HepG2 (cell line): Measurements from ENCODE around the gene ACTRT2. TPM values are rescaled to one million over a fixed set of nuclear protein-coding genes. Genes with fewer than 3 reads are reported as not detected.

ENCODE experiments used
- ATAC-seq: fragments of 200-7000 bp; cut with Tn5 transposase; 3 replicates; pipeline ENCODE4 v1.9.1; 2020; ENCODE audit warnings: mild to moderate bottlenecking, moderate library complexity
- BruUV-seq: library from RNA; stranded (reverse); fragments of 400-500 nt; replicated peaks from 2 replicates; lab custom pipeline; 2021; lab: Mats Ljungman, UMichigan
- CTCF ChIA-PET: fragments of 300-600 bp; formaldehyde crosslinking; extraction: SDS; loops from one replicate; lab custom pipeline; 2021; ENCODE audit warnings: low total read pairs, inconsistent platforms, low intra/inter-chr PET ratio; lab: Yijun Ruan, JAX
- POLR2A ChIA-PET: fragments of 350-600 bp; sonication (Branson Sonifier 250); formaldehyde crosslinking; loops from one replicate; lab custom pipeline; 2020; ENCODE audit warnings: antibody characterized with exemption, inconsistent platforms; lab: Yijun Ruan, JAX
- DNase-seq: peaks from one replicate; pipeline ENCODE4 v3.0.0-alpha.2; 2015; ENCODE audit warnings: low spot score
- FAIRE-seq: peaks from 3 replicates; lab custom pipeline; 2011; peaks lifted over from hg19 to GRCh38; lab: Jason Lieb, UNC
- H2AFZ ChIP-seq: one replicate; pipeline ENCODE4 v1.6.1; 2011; ENCODE audit warnings: low read length, inconsistent platforms
- H3K27ac ChIP-seq: fragments of 300-600 bp; 3 replicates; pipeline ENCODE4 v1.8.0; 2011; ENCODE audit warnings: mixed run types, mild to moderate bottlenecking, mixed read lengths, low read length, inconsistent platforms; ENCODE audit not compliant: insufficient read depth; ENCODE audit errors: extremely low read length
- H3K27me3 ChIP-seq, 2 experiments: fragments of 200-600 bp in 1 of 2; 2 replicates in 1 of 2; 3 replicates in 1 of 2; pipeline versions ENCODE4 v1.6.0 to v1.8.0; 2011; ENCODE audit warnings: low read length in 2 of 2, mild to moderate bottlenecking in 2 of 2, moderate library complexity in 2 of 2, inconsistent platforms in 1 of 2; ENCODE audit not compliant: insufficient read depth in 2 of 2, control insufficient read depth in 1 of 2
- H3K36me3 ChIP-seq, 2 experiments: fragments of 200-600 bp in 1 of 2; replicated peaks in 1 of 2; 2 replicates in 1 of 2; 3 replicates in 1 of 2; pipeline versions ENCODE4 v1.5.1 to v1.8.0; 2011; ENCODE audit warnings: low read length in 2 of 2, inconsistent platforms in 1 of 2; ENCODE audit not compliant: insufficient read depth in 2 of 2, control insufficient read depth in 1 of 2
- H3K4me1 ChIP-seq: 2 replicates; pipeline ENCODE4 v1.5.1; 2012; ENCODE audit warnings: low read length, inconsistent platforms; ENCODE audit not compliant: insufficient read depth
- H3K4me2 ChIP-seq: 2 replicates; pipeline ENCODE4 v1.6.0; 2011; ENCODE audit warnings: low read depth, low read length, inconsistent platforms
- H3K4me3 ChIP-seq, 3 experiments: fragments of 200-600 bp in 1 of 3; sonication (generic), shearing (Covaris generic) in 1 of 3; replicated peaks in 1 of 3; 2 replicates each; pipeline ENCODE4 v1.5.1; 2011 to 2016; ENCODE audit warnings: low read length in 3 of 3, inconsistent platforms in 2 of 3, low read depth in 2 of 3, mild to moderate bottlenecking in 2 of 3, control low read depth in 1 of 3, mixed read lengths in 1 of 3; ENCODE audit not compliant: insufficient read depth in 1 of 3
- H3K79me2 ChIP-seq: one replicate; pipeline ENCODE4 v1.6.1; 2011; ENCODE audit warnings: low read length, inconsistent platforms; ENCODE audit not compliant: insufficient read depth
- H3K9ac ChIP-seq: 2 replicates; pipeline ENCODE4 v1.6.0; 2011; ENCODE audit warnings: mild to moderate bottlenecking, low read depth, low read length, inconsistent platforms; ENCODE audit not compliant: insufficient read depth
- H3K9me3 ChIP-seq: 2 replicates; pipeline ENCODE4 v1.5.1; 2012; ENCODE audit warnings: mild to moderate bottlenecking, low read length
- H4K20me1 ChIP-seq: 2 replicates; pipeline ENCODE4 v1.6.0; 2011; ENCODE audit warnings: inconsistent platforms, mild to moderate bottlenecking, low read length, moderate library complexity; ENCODE audit not compliant: insufficient read depth
- CREM ChIP-seq, 2 experiments: sonication (generic) in 1 of 2; formaldehyde crosslinking in 1 of 2; IDR thresholded peaks; 2 replicates each; pipeline versions ENCODE4 v1.4.0 to v1.6.1; 2016 to 2020; ENCODE audit warnings: antibody characterized with exemption in 1 of 2, mild to moderate bottlenecking in 1 of 2, missing genetic modification reagents in 1 of 2
- HMG20B ChIP-seq: conservative IDR thresholded peaks from 2 replicates; pipeline ENCODE4 v1.6.1; 2016; ENCODE audit warnings: missing genetic modification reagents, missing compliant biosample characterization
- IRX3 ChIP-seq: sonication (generic); formaldehyde crosslinking; IDR thresholded peaks from 2 replicates; pipeline ENCODE4 v1.8.1; 2023; ENCODE audit warnings: mild to moderate bottlenecking, low read depth, missing genetic modification reagents, borderline replicate concordance
- MTA1 ChIP-seq: sonication (generic); formaldehyde crosslinking; IDR thresholded peaks from 2 replicates; pipeline ENCODE4 v1.4.0; 2020; ENCODE audit warnings: missing genetic modification reagents, mild to moderate bottlenecking, borderline replicate concordance
- PHF20 ChIP-seq: sonication (generic); formaldehyde crosslinking; IDR thresholded peaks from 2 replicates; pipeline ENCODE4 v1.5.0; 2020; ENCODE audit warnings: mild to moderate bottlenecking, missing genetic modification reagents
- RBM22 ChIP-seq: fragments of 200-400 bp; formaldehyde crosslinking; optimal IDR thresholded peaks from 2 replicates; pipeline ENCODE3; 2017; ENCODE audit warnings: mild to moderate bottlenecking, low read length, moderate library complexity
- TCF7L2 ChIP-seq: IDR thresholded peaks from 2 replicates; pipeline ENCODE4 v1.6.1; 2011; ENCODE audit warnings: mild to moderate bottlenecking, low read depth, low read length, moderate library complexity
- TEAD3 ChIP-seq: optimal IDR thresholded peaks from 2 replicates; pipeline ENCODE3; 2016; ENCODE audit warnings: borderline replicate concordance
- XBP1 ChIP-seq: sonication (generic); formaldehyde crosslinking; IDR thresholded peaks from 2 replicates; pipeline ENCODE4 v1.5.0; 2020; ENCODE audit warnings: missing genetic modification reagents
- ZC3H4 ChIP-seq: sonication (generic); formaldehyde crosslinking; IDR thresholded peaks from 2 replicates; pipeline ENCODE4 v1.4.0; 2020; ENCODE audit warnings: missing genetic modification reagents, borderline replicate concordance
- ZNF124 ChIP-seq: sonication (generic); formaldehyde crosslinking; IDR thresholded peaks from 2 replicates; pipeline ENCODE4 v1.4.0; 2020; ENCODE audit warnings: missing genetic modification reagents
- ZNF3 ChIP-seq: IDR thresholded peaks from 2 replicates; pipeline ENCODE4 v1.7.0; 2017; ENCODE audit warnings: inconsistent platforms
- ZNF30 ChIP-seq: sonication (generic); formaldehyde crosslinking; IDR thresholded peaks from 2 replicates; pipeline ENCODE4 v1.5.0; 2020; ENCODE audit warnings: mild to moderate bottlenecking, missing genetic modification reagents
- ZNF839 ChIP-seq: sonication (generic); formaldehyde crosslinking; IDR thresholded peaks from 2 replicates; pipeline ENCODE4 v1.4.0; 2020; ENCODE audit warnings: missing genetic modification reagents, mild to moderate bottlenecking, borderline replicate concordance
- ZSCAN31 ChIP-seq: sonication (generic); formaldehyde crosslinking; IDR thresholded peaks from 2 replicates; pipeline ENCODE4 v1.5.0; 2020; ENCODE audit warnings: low read depth, mild to moderate bottlenecking, missing genetic modification reagents
- WGBS: methylation state at CpG from one replicate; pipeline ENCODE4 v1.1.6; 2017; ENCODE audit warnings: low lambda C conversion rate; 5-methylcytosine and 5-hydroxymethylcytosine counted together
- in situ Hi-C: cut with HindIII; loops from 2 replicates; pipeline ENCODE4 v1.10.0; 2017; ENCODE audit warnings: low pct_unique_long_range_greater_than_20kb; ENCODE audit not compliant: extremely low pct_ligation_motif_present
- intact Hi-C: fragments of 100-400 bp; cut with micrococcal nuclease; formaldehyde crosslinking; loops from one replicate; pipeline ENCODE4 v1.10.0; 2022; ENCODE audit not compliant: unreplicated experiment
- polyA plus RNA-seq, 8 experiments: library from polyadenylated mRNA; depleted of rRNA in 3 of 8; stranded (reverse) in 7 of 8; unstranded in 1 of 8; fragments of >200 nt; fragmentation: Illumina TruSeq in 4 of 8; extraction: Trizol in 4 of 8; gene quantifications; 2 replicates each; pipeline versions ENCODE4 v1.2.1 to v1.2.3, GENCODE V29; 2011 to 2016; ENCODE audit warnings: low read depth in 4 of 8, missing spikeins in 1 of 8, mixed read lengths in 1 of 8; ENCODE audit not compliant: insufficient read depth in 1 of 8
- total RNA-seq, 5 experiments: library from RNA; depleted of rRNA; stranded (reverse); fragments of >200 nt; fragmentation: Illumina TruSeq; extraction: Trizol; gene quantifications; 2 replicates each; pipeline ENCODE4 v1.2.3, GENCODE V29; 2016; ENCODE audit warnings: low read depth in 1 of 5
- TF ChIP-seq, protein P1 (sequence below): sonication (generic); formaldehyde crosslinking; IDR thresholded peaks from 2 replicates; pipeline ENCODE4 v1.5.1; 2020; ENCODE audit warnings: mild to moderate bottlenecking, moderate library complexity, missing genetic modification reagents
- TF ChIP-seq, protein P2 (sequence below): IDR thresholded peaks from 2 replicates; pipeline ENCODE4 v1.6.1; 2016; ENCODE audit warnings: control low read depth

The ACTRT2 gene
- total and polyA plus RNA-seq, 2 of the 13 experiments (the other 11 are each of a cell fraction or from before 2014, with no cell fraction given): not detected

DNA sequence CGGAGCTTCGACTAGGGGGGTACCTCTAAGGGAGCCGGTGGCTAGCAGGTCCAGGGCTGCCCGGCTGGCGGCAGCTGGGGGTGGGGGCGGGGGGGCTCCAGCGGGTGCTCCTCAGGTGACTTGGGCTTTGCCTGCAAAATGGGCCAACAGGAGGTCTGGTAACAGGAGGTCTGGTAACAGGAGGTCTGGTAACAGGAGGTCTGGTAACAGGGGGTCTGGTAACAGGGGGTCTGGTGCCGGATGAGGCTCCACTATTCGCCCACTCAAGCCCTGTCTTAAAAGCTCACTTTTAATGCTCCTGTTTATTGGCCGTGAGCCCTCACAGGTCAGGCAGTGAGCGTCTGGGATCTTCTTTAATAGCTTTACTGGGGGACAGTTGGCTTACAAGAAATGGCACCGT, 40.4 kb upstream of the ACTRT2 start (continued):
- TF ChIP-seq CREM (IDR thresholded peaks at IDR 0.05) (no peak), CREM (CRISPR knock-in tag; IDR thresholded peaks at IDR 0.05) (no peak), ZC3H4 (CRISPR knock-in tag) (no peak), ZNF124 (CRISPR knock-in tag) (no peak), ZNF30 (no peak), ZNF3 (CRISPR knock-in tag) (no peak), ZNF839 (CRISPR knock-in tag) (no peak), PHF20 (no peak), TCF7L2 (no peak), ZSCAN31 (CRISPR knock-in tag) (no peak), IRX3 (no peak), HMG20B (CRISPR knock-in tag) (no peak)
- TF ChIP-seq, protein P1, sequence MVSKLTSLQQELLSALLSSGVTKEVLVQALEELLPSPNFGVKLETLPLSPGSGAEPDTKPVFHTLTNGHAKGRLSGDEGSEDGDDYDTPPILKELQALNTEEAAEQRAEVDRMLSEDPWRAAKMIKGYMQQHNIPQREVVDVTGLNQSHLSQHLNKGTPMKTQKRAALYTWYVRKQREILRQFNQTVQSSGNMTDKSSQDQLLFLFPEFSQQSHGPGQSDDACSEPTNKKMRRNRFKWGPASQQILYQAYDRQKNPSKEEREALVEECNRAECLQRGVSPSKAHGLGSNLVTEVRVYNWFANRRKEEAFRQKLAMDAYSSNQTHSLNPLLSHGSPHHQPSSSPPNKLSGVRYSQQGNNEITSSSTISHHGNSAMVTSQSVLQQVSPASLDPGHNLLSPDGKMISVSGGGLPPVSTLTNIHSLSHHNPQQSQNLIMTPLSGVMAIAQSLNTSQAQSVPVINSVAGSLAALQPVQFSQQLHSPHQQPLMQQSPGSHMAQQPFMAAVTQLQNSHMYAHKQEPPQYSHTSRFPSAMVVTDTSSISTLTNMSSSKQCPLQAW (CRISPR knock-in tag): no peak

DNA sequence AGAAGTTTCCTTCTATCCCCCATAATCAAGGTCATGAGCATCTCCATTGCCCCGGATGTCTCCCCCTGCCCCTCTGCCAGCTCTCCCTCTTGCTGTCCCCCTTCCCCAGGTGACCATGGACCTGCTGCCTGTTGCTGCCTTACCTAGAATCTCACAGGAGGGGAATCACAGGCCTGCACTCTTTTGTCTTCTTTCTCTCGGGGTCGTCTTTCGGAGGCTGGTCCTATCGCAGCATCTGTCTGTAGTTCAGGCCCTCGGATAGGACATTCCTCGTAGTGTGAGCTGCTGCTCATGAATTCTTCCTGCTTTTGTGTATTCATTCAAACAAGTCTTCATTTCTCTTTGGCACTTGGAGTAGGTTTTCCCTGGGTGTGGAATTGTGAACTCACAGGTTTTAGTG, 39.9 kb upstream of the ACTRT2 start:
- ChIA-PET POLR2A (no interaction called here), CTCF (no interaction called here)
- no peak overlapping the region for H3K9ac ChIP-seq
- peaks cover 9 to 47% of the 10 kb centered on the region in 2 experiments for H3K27me3 ChIP-seq
- DNase-seq: no peak
- in situ Hi-C loops: no loop called here
- WGBS: 27% methylated on average over 7 of the region's 7 CpGs
- H2AFZ ChIP-seq: no peak overlapping the region
- BruUV-seq: no TSS peak
- H3K9me3 ChIP-seq: no peaks in the 10 kb centered on the region
- no peaks in the 10 kb centered on the region for H4K20me1 ChIP-seq
- H3K4me2 ChIP-seq: no peak overlapping the region
- H3K79me2 ChIP-seq: no peaks in the 10 kb centered on the region
- H3K4me3 ChIP-seq: no peak overlapping the region
- intact Hi-C loops: no loop called here
- no peak for ATAC-seq
- no peak for FAIRE-seq
- no peaks in the 10 kb centered on the region for H3K4me1 ChIP-seq
- TF ChIP-seq, protein P2, sequence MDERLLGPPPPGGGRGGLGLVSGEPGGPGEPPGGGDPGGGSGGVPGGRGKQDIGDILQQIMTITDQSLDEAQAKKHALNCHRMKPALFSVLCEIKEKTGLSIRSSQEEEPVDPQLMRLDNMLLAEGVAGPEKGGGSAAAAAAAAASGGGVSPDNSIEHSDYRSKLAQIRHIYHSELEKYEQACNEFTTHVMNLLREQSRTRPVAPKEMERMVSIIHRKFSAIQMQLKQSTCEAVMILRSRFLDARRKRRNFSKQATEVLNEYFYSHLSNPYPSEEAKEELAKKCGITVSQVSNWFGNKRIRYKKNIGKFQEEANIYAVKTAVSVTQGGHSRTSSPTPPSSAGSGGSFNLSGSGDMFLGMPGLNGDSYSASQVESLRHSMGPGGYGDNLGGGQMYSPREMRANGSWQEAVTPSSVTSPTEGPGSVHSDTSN (CRISPR knock-in tag): no peak
- TF ChIP-seq TEAD3 (CRISPR knock-in tag) (no peak), XBP1 (no peak), RBM22 (no peak), MTA1 (CRISPR knock-in tag) (no peak)
- no peaks in the 10 kb centered on the region for H3K36me3 ChIP-seq
- H3K27ac ChIP-seq: no peak overlapping the region
